HG03045 (cell line): ENCODE results near the gene MSANTD7.
"Not testable (repeated sequence)": the region's sequence is repeated elsewhere in the genome, so short reads cannot be mapped to it uniquely, and the experiment has no call there.

Source experiments
- ATAC-seq: cut with Tn5 transposase; IDR thresholded peaks from one replicate; pipeline ENCODE4 v1.9.1; 2021; ENCODE audit warnings: mild to moderate bottlenecking, moderate library complexity; ENCODE audit not compliant: unreplicated experiment

The MSANTD7 gene

GRCh38 chr10:14837003-14837756 is 926 bp upstream of the MSANTD7 start:
- ATAC-seq = no peak

GRCh38 chr10:14838582-14839304 is 637 bp downstream of the MSANTD7 start:
- ATAC-seq = peak; percentile 7

GRCh38 chr10:14839305-14839695 is 1.2 kb downstream of the MSANTD7 start:
- ATAC-seq = no peak

- ATAC-seq = no peak
Observed at GRCh38 chr10:14840178-14840577, 2.1 kb downstream of the MSANTD7 start.

- no peak for ATAC-seq
Observed at GRCh38 chr10:14843327-14843988, 5.4 kb downstream of the MSANTD7 start.

- no peak for ATAC-seq
Observed at GRCh38 chr10:14844948-14845347, 6.8 kb downstream of the MSANTD7 start.

- ATAC-seq = no peak
Observed at GRCh38 chr10:14852236-14852635, 14.1 kb downstream of the MSANTD7 start.

- no peak for ATAC-seq
Observed at GRCh38 chr10:14855453-14855852, 17.3 kb downstream of the MSANTD7 start.

- ATAC-seq = no peak
Observed at GRCh38 chr10:14858338-14858960, 20.3 kb downstream of the MSANTD7 start.

GRCh38 chr10:14859043-14859442 is 20.9 kb downstream of the MSANTD7 start:
- ATAC-seq = no peak

GRCh38 chr10:14859775-14860174 is 21.7 kb downstream of the MSANTD7 start:
- no peak for ATAC-seq

- no peak for ATAC-seq
Observed at GRCh38 chr10:14860791-14861190, 22.7 kb downstream of the MSANTD7 start.

GRCh38 chr10:14864466-14864865 is 26.4 kb downstream of the MSANTD7 start:
- not testable (repeated sequence) for ATAC-seq

- not testable (repeated sequence) for ATAC-seq
Observed at GRCh38 chr10:14864871-14865270, 26.8 kb downstream of the MSANTD7 start.

- ATAC-seq = no peak
Observed at GRCh38 chr10:14873090-14873760, 35.1 kb downstream of the MSANTD7 start.

GRCh38 chr10:14875941-14876340 is 37.8 kb downstream of the MSANTD7 start:
- ATAC-seq = no peak

GRCh38 chr10:14876764-14877163 is 38.7 kb downstream of the MSANTD7 start:
- no peak for ATAC-seq

GRCh38 chr10:14878266-14879123 is 40.4 kb downstream of the MSANTD7 start, which contains the start of gene SUV39H2:
SUV39H2 (plus strand) TSS chr10:14878866; CDS start chr10:14878889, 23 bp downstream.
- ATAC-seq = peak; percentile 91

- ATAC-seq = peak; percentile 23
Observed at GRCh38 chr10:14879124-14879927, 41.2 kb downstream of the MSANTD7 start.
